GM04504 (cell line): ENCODE results near the gene STK11.

Experiments
- DNase-seq: peaks from one replicate; pipeline ENCODE4 v3.0.0-alpha.2; 2012; ENCODE audit warnings: low read depth

STK11 gene

DNA sequence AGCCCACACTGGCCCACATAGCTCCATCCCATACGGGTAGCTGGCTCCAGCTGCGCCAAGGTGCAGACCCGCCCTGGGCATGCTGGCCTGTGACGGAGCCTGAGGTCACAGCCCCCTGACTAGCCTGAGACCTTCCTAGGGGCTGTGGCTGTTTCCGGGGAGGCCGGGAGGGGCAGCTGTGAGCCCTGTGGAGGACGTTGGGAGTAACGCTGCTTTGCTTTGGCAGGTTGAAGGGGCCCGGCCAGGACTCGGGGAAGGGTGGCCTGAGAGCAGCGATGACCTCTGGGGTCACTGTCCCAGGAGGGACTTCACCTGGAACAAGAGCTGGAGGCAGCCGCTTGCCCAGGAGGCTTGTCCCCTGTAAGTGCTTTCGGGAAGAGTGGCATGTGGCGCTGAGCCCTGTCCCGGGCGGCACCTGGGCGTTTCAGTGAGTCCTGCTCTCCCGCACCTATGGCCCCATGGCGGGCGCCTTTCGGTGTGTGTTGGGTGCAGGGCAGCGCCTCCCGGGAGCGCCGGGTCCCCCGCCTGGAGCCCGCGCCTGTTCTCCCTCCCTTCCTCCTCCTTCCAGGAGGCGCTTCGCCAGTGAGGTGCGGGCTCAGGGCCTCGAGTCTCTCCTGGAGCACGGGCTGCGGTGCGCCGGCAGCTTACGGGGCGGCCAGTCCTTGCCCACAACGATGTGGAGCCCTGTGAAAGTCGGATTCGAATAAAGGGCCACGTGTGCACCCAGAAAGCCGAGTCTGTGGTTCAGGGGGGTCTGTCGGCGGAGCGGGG is 68.7 kb downstream of the STK11 start:
- no peak for DNase-seq

DNA sequence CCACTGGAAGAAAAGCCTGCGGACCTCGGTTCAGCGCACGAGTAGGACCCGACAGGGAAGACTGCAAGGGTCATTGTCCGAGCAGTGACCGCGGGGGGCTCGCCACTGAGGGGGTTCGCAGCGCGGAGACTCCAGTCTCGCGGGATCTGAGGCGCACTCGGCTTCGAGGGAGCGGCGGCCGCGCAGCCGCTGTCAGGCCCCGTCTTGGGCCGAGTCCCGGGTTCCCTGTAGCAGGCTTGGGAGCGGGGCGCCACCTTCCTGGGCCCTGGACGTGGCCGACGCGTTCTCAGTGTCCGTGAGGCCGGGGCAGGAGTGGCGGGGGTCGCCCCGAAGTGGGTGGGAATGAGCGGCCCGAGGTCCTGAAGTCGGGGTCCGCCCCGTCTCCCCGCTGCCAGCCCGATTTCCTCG is 69.3 kb downstream of the STK11 start:
- DNase-seq = no peak

DNA sequence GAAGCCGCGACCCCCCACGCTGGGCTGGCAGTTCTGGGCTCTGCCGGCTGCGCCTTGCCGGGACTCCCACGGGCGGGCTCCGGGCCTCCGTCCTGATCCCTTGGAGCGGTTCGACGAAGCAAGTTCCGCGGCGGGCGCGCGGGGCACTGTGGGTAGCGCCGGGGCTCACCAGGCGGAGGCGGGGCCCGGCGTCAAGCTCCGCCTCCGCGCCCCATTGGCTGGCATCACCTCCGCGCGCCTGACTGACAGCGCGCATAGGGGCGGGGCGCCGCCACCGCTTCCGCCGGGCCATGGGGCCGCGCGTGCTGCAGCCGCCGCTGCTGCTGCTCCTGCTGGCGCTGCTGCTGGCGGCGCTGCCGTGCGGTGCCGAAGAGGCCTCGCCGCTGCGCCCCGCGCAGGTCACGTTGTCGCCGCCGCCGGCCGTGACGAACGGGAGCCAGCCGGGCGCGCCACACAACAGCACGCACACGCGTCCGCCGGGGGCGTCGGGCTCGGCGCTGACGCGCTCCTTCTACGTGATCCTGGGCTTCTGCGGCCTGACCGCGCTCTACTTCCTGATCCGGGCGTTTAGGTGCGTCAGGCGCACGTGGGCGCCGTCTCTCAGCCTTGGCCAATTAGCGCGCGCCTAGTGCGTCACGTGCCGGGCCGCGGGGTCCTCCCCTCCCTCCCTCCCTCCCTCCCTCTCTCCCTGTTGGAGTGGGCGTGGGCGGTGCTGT is 69.8 kb downstream of the STK11 start, which contains the start of gene FAM174C:
TSS of gene FAM174C (plus strand) at position 271 of the 716 bp plus-strand sequence. CDS start at position 291, 20 bp downstream.
- DNase-seq = peak; percentile 92

DNA sequence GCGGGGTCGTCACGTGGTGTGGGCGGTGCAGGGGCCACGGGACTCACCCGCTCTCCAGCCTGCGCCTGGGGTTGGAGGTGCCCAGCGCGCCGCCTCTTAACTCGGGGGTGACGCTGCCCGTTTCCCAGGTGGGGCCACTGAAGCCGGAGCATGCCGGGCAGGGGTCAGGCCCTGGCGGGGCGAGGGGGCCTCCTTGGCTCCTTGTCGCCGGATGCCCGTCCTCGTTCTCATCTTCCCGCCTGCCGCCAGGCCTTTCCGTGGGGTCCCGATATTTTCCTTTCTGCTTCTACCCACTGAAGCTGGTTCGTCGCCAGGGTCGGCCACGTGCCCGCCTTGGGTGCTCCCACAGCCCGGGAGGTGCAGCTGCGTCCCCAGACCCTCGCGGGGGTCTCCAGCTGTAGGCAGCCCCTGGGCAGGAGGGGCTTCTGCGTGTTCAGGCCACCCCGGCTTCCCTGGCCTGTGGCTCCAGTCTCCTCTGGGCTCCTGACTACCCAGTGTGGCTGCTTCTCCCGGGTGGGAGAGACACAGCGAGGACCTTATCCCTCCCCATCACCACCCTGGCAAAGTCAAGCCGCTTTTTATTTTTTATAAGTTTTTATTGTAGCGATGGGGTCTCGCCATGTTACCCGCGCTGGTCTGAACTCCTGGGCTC is 70.5 kb downstream of the STK11 start:
- DNase-seq = no peak

DNA sequence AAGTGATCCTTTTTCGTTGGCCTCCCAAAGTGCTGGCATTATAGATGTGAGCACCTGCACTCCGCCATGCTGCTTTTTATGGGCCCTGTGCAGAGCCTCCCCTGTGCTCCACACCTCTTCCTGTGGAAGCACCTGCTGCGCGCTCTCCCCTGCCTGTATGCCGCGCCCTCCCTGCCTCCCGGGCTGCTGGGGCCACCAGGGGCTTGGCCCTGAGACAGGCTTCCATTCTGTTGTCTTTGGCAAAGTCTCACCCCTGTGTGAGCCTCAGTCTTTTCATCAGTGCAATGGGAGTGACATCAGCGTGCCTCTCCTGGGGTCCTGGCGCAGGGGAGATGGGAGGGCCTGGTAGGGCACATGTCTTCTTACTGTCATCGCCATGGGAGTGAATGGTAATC is 71.0 kb downstream of the STK11 start:
- DNase-seq = no peak

DNA sequence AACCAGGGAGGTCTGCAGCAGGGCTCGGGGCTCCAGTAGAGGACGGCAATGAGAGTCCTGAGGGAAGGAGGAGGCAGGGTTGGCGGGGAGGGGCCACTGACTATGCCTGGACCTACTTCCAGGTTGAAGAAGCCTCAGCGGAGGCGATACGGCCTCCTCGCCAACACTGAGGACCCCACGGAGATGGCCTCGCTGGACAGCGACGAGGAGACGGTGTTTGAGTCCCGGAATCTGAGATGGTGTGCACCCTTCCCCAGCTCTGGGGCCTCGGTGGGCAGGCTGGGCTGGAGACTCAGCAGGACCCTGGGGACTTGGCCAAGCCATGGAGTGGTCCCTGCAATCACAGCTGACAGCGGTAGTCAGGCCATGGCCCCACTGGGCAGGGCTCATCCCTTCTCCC is 71.5 kb downstream of the STK11 start:
- no peak for DNase-seq
